Measurements from ENCODE around the gene ITPR2. TPM values are rescaled to one million over a fixed set of nuclear protein-coding genes. Genes with fewer than 3 reads are reported as not detected.

The ITPR2 gene
- total RNA-seq, 3 donors from 2014 or later (not counting 1 experiment from before 2014, with no cell fraction given): 59.1 to 70.7 (median 68.2) TPM

GRCh38 chr12:26870491-26871419 is 37.8 kb upstream of the ITPR2 start:
- Mint-ChIP-seq H3K4me3 (no peak overlapping the region), H3K27me3 (ENCODE audit: low read depth in 2 of 2) (peaks cover 4 to 10% of the 10 kb centered on the region in 2 donors), H3K4me1 (peaks cover 22 to 28% of the 10 kb centered on the region in 2 donors), H3K9me3 (no peaks in the 10 kb centered on the region), H3K27ac (no peak overlapping the region), H3K36me3 (no peaks in the 10 kb centered on the region)
- DNase-seq: no peak
- no peak for TF ChIP-seq CTCF (IDR thresholded peaks at IDR 0.05)
- H3K27me3 ChIP-seq (ENCODE audit: control insufficient read depth, insufficient read depth, low read length): no peaks in the 10 kb centered on the region
- no peaks in the 10 kb centered on the region for H3K9me3 ChIP-seq (ENCODE audit: control insufficient read depth, insufficient read depth, low read length)
- intact Hi-C loops (cut with micrococcal nuclease): no loop called here
- H3K27ac ChIP-seq (ENCODE audit: low read length): no peak overlapping the region
- peaks cover 14% of the 10 kb centered on the region for H3K4me1 ChIP-seq (ENCODE audit: control insufficient read depth, insufficient read depth, low read length)
- WGBS (ENCODE audit: insufficient coverage): 43% methylated on average over 8 of the region's 11 CpGs
- peak in 1 of 3 donors; percentile 50 for ATAC-seq
- no peak overlapping the region for H3K4me3 ChIP-seq (ENCODE audit: low read length)
- no peaks in the 10 kb centered on the region for H3K36me3 ChIP-seq (ENCODE audit: control insufficient read depth, insufficient read depth, low read length)

GRCh38 chr12:26869908-26870459 is 37.0 kb upstream of the ITPR2 start:
- no peaks in the 10 kb centered on the region for H3K36me3 Mint-ChIP-seq
- no peaks in the 10 kb centered on the region for H3K9me3 Mint-ChIP-seq
- Histone ChIP-seq H3K27ac (ENCODE audit: low read length) (no peak overlapping the region), H3K36me3 (ENCODE audit: control insufficient read depth, insufficient read depth, low read length) (no peaks in the 10 kb centered on the region), H3K27me3 (ENCODE audit: control insufficient read depth, insufficient read depth, low read length) (no peaks in the 10 kb centered on the region), H3K4me3 (ENCODE audit: low read length) (no peak overlapping the region), H3K9me3 (ENCODE audit: control insufficient read depth, insufficient read depth, low read length) (no peaks in the 10 kb centered on the region), H3K4me1 (ENCODE audit: control insufficient read depth, insufficient read depth, low read length) (peaks cover 14% of the 10 kb centered on the region)
- DNase-seq: no peak
- H3K4me1 Mint-ChIP-seq: peaks cover 22 to 28% of the 10 kb centered on the region in 2 donors
- 53% methylated on average over 6 of the region's 6 CpGs for WGBS (ENCODE audit: insufficient coverage)
- no peak overlapping the region for H3K4me3 Mint-ChIP-seq
- H3K27ac Mint-ChIP-seq: no peak overlapping the region
- TF ChIP-seq CTCF (IDR thresholded peaks at IDR 0.05): no peak
- intact Hi-C loops (cut with micrococcal nuclease): no loop called here
- H3K27me3 Mint-ChIP-seq (ENCODE audit: low read depth in 2 of 2): peaks cover 4 to 10% of the 10 kb centered on the region in 2 donors
- no peak for ATAC-seq

- Histone ChIP-seq H3K27me3 (ENCODE audit: control insufficient read depth, insufficient read depth, low read length) (no peaks in the 10 kb centered on the region), H3K27ac (ENCODE audit: low read length) (no peak overlapping the region), H3K36me3 (ENCODE audit: control insufficient read depth, insufficient read depth, low read length) (no peaks in the 10 kb centered on the region), H3K4me1 (ENCODE audit: control insufficient read depth, insufficient read depth, low read length) (peaks cover 14% of the 10 kb centered on the region), H3K4me3 (ENCODE audit: low read length) (no peak overlapping the region), H3K9me3 (ENCODE audit: control insufficient read depth, insufficient read depth, low read length) (no peaks in the 10 kb centered on the region)
- 91% methylated on average over 6 of the region's 6 CpGs for WGBS (ENCODE audit: insufficient coverage)
- Mint-ChIP-seq H3K27ac (no peak overlapping the region), H3K36me3 (no peaks in the 10 kb centered on the region), H3K4me3 (no peak overlapping the region), H3K9me3 (no peaks in the 10 kb centered on the region), H3K4me1 (peaks cover 22 to 23% of the 10 kb centered on the region in 2 donors), H3K27me3 (ENCODE audit: low read depth in 2 of 2) (peaks cover 4 to 10% of the 10 kb centered on the region in 2 donors)
- intact Hi-C loops (cut with micrococcal nuclease): no loop called here
- DNase-seq (no peak), ATAC-seq (no peak)
- TF ChIP-seq CTCF (IDR thresholded peaks at IDR 0.05): no peak
Observed at GRCh38 chr12:26869104-26869494, 36.1 kb upstream of the ITPR2 start.
